SHP77 treated with DMSO at 0.1 percent for 48 hours (cell line): ENCODE results near the gene NID2.

Experiments used
- DNase-seq: peaks from one replicate; lab custom pipeline; 2025; lab: John Stamatoyannopoulos, UW

Gene NID2

DNA sequence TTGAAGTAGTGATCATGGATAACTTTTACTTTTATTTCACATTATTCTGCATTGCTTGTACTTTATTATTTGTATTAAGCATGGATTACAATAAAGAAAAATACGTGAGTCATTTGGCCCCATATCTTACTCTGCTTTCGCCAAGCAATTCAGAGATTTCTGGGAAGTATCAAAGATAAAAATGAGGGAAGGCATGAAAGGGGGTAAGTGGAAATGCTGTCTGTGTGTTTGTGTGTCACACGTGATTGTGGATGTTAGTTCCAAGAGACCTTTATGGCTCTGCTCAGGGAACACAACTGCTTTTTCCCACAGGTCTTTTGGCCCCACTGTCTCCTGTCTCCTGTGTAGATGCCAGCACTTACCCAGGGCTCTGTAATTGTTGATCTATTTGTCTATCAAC is 10.5 kb downstream of the NID2 start:
- no peak for DNase-seq

DNA sequence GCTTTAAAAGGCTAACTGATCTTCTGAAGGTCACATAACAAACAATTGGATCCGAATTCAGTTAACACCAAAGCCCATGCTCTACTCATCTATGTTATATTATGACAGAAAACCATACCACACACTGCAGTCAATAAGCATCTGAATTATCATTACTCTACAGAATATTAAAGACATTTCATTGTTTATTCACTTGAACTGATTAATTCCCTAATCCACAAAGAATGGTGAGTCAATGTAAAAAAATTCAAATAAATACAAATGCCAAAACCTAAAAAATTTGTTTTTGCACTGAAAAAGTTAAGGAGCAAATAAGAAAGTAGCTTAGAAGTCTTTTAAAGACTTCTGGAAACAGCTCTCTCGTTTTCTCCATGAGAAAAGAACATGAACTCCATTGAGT is 13.7 kb downstream of the NID2 start:
- DNase-seq, result no peak

DNA sequence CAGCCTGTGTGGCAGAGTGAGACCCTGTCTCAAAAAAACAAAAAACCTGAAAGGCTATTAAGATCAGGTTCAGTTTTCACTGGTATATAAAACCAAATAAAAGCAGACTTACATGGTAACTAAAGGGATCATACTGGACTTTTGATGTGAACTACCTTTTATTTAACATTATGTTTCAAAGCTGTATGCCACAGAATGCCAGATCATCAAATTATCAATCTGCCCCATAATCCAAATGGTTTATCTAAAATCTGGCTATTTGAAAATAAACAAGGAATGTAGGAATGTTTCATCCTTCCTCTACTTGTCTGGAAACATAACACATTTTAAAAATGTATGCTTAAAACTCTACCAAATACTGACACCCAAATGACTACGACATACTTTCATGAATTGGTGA is 14.2 kb downstream of the NID2 start:
- DNase-seq, result no peak

DNA sequence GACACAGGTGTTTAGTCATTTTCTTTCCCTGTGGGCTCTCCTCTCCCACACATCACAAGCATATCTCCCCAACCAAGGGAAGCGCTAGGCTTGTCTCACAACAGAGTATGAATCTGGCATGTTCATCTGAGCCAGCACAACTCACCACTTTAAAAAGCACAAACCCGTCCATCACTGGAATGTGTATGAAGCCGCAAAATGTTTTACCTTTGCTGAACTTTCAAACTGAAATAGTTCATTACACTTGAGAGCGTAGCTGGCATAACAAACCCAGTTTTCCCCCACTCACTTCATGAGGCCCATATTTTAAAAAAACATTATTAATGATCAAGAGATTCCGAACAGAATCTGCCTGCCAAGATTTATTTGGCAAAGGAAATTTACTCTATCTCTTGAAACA is 15.8 kb downstream of the NID2 start:
- DNase-seq, result no peak

DNA sequence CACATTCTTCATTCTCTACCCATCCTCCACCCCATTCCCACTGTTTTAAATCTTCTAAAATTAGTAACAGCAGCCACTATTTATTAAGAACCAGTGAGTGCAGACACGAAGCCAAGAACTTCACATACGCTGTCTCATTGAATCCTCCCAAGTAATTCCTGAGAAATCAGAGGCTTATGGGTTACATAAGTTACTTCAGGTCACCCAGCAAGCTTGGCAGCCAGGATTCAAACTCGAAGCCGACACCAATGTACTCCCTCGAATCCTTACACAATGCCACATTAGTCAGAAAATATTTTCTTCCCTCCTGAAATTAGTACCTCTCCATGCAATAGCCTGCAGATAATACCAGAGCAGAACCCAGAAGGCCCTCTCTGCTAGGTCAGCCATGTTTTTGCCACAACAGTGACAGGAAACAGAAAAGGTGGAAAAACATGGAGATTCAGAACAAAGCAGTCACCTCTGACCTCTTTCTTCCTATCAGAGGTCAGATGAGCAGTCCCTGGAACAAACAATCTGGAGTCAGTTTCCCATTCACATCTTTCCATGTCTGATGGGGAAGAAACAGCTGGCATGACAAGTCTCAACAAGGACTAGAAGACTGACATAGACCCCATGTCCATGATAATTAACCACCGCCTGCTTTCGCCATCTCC is 16.4 kb downstream of the NID2 start:
- no peak for DNase-seq

DNA sequence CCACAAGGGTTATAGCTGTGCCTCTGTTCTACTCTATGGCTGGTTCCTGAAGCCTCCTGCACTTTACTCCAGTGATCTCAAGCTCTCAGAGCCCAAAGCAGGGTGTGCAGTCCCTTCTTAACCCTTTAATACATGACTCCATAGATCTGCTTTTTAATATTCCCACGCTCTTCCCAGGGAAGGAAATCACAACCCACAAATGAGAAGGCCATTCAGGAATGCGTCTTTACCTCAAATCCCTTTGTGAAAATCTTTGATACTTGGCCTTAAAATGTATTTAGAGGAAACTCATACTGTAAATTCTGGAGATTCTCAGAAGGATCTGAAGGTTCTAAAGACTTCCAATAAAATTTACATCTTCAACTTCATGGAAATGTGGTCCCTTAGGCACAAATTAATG is 17.0 kb downstream of the NID2 start:
- DNase-seq, result no peak

DNA sequence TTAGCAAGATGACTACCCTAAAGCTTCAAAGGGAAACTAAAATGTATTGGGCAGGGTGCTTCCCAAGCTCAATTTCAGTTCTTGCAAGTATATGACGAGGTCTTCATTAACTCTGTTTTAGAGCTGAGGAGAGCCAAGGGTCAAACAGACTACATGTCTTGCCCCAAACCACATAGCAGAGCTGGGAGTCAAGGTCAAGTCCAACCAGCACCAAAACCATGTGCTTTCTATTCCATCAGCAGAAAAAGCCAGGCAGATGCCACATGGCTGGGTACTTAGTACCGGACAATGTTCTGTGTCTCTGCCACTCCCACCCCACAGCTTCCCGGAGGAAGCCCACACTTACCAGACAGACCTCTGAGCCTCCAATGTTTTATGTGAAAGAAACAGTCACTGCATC is 17.6 kb downstream of the NID2 start:
- DNase-seq, result no peak

DNA sequence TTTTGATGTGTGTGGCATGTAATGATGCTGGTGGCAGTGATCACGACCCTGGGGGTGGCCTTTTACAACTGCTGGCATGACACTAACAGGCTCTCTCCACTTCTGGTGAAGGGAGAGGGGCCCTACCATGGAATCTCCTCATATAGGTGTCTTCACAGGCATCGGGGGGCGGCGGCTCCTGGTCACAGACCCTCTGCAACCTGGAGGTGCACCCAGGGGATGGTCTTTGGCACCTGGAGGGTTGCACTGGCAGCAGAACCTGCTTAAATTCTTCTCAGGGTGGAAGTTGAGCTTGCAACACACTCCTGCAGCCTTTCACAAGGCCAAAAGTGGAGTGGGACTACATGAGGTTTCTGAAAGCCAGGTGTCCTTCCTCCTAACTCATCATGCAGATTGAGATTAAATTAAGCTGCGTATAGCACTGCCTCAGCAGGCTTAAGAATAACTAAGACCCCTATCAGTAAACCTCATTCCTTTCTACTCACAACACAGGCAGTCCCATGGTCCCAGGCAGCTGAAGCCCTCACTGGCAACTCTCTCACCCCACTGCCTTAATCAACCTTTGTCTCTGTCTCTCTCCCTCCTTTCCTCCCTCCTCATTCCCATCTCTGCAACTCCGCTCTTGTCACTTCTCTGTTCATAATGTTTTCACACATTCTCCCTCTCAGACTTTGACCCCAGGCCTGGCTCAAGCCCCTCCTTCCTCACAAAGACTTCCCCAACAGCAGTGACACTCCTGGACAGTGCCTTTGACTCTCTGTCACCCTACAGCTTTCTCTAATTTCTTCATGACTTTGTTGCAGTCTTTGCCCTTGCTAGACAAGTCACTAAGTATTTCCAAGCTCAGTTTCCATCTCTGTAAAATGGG is 18.9 kb downstream of the NID2 start:
- DNase-seq, result no peak

DNA sequence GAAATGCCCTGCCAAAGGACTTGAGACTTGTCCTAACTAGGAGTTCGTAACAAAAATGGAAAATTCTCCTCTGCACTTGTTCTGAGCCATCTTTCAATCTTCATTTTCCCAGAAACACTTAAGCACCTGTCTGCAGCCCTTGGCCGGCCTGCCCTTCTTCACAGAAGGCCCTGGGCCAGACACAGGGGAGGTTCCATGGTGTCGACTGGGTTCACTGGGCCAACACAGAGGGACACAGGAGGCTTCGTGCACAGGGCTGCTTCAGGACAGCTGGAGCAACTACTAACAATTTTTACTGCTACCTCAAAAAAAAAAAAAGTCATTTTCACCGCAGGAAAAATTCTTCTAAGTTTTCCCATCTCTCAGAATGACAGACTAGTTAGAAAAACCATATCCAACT is 19.6 kb downstream of the NID2 start:
- DNase-seq, result no peak

DNA sequence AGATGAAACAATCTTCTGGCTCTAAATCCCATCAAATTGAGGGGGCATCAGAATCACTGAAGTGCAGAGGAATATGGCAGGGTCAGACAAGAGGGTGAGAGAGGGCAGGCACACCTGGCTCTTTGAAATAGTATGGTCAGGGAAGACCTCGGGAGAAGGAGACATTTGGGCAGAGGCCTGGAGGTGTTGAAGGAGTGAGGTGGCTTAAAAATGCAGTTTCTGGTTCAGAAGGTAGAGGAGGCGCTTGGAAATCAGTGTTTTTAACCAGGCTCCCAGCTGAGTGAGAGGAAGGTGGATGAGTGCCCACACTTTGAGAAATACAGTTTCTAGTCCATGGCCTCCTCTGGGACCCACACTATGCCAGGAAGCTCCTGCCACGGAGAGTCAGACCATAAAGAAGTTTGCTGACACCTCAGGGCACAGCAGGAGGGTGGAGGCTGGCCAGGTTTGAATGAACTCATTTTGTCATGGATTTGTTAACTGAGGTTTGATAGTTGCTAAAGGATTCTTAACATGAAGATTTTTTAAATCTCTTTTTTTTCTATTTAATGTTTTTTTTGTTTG is 20.1 kb downstream of the NID2 start:
- no peak for DNase-seq

DNA sequence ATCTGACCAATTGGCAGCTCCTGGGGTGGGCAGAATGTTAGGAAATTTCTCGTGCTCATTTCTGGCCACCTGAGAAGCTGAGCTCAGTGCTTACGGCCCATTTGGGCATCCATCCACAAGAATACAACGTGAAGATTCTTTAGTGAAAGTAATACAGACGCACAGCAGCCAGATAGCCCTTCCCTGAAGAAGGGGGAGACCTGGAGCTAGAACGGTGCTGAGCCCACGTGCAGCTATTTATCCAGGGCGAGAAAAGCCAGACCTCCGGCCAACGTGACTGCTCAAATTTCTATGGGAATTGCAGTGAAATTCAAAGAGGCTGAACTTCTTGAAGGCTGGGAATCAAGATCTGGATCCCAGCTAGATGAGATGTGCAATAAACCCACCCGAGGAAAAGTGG is 20.7 kb downstream of the NID2 start:
- DNase-seq, result no peak

DNA sequence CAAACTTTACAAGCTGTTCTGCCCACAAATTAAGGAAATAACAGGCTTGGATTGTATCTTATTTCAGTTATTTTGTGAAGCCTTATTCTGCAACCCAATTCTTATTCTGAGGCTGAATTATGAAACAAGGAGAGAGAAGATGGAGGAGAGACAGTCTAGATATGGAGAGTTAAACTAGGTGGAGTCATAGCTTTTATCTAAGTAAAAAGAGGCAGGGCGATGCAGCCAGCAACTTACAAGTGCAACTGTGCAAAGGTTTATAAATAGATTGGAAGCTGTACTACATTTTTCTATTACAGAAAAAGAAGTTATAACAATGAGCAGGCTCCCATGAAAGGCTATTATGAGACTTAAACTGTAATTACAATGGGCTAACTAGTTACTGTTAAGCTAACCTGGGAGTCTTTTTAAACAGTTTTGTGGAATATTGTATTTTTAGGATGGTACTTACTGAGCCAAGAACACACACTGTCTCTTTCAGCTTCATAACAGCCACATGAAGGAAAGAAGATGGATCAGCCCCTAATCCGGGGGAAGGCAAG is 22.4 kb downstream of the NID2 start:
- DNase-seq, result no peak

DNA sequence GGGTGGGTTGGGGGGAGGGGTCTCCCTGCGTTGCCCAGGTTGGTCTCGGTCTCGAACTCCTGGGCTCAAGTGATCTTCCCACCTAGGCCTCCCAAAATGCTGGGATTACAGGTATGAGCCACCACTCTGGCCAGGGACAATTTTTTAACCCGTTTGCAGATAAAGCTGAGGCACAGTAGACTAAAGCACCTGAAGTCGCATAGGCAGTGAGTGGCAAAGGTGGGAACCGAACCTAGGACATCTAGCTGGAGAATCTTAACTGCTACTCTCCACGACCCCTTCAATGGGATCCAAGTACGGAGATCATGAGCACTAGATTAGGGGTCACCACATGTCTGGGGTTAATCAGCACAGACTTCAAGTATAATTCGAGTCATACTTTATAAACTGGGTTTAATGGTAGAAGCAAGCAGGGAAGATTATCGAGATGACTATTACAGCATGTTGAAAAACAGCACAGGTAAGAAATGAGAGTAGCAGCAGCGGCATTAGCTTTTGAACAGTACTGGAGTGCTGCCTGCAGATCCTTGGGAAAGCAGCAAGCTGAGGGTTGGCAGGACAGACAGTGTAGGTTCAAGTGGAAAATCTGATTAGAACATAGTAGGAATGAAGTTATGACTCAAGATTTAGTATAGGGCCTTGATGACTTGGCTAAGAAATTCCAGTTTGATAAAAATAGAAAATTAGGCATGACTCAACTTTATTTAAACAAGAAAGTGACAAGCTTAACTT is 23.9 kb downstream of the NID2 start:
- DNase-seq, result no peak

DNA sequence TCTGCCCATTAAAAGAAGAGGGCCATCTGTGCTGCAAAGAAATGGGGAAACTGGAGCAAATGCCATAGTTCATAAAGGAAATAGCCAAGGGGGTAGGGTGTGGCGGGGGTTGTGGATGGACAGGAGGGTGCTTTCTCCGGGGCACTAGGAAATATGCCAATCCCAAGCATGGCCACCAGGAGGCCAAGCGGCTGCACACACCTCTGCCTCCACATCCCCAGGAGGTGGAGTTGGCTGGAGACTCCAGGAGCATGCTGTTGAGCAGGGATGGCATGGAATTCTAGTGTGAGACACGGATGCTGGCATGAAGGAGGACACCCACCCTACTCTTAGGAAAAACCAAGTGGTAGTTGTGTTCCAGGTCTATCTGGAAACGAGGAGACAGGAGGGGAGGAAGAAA is 25.2 kb downstream of the NID2 start:
- no peak for DNase-seq

DNA sequence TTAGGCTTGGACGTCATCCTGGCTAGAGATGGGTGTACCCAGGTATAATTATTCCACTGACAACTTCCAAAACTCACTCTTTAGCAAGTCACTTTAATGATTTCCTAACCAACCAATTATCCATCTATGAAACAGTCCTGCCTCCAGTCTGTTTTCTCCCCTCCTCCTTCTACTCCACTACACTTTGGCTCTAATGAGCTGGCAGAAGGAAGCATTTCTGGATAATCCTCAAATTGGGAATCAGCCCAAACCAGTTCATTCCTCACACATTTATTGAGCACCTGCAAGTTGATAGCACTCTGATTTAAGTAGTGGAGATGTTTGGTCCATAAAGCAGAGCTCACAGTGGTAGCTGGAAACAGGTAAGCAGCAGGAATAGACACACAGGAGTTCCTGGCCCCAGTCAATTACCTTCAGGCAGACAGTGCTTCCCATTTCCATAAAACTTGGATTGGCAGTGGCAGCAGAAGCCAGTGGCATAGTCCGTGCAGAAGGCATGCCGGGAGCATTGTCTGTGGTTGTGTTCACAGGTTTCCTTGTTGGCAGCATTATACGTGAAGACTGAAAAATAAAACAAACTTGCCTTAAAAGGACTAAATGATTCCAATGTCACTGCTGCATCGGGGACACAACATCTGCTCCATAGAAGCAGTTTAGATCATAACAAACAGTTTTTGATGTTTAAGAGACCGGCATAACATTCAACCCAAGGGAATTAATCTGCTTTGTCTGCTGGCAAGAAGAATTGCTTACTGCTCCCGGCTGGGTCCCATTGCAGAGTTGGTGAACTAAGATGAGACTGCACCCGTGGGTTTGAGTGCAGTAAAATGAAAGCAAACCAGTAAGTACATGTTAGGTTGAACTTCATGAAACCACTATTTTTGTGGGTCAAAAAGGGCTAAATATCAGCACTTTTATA is 26.2 kb downstream of the NID2 start:
- no peak for DNase-seq

DNA sequence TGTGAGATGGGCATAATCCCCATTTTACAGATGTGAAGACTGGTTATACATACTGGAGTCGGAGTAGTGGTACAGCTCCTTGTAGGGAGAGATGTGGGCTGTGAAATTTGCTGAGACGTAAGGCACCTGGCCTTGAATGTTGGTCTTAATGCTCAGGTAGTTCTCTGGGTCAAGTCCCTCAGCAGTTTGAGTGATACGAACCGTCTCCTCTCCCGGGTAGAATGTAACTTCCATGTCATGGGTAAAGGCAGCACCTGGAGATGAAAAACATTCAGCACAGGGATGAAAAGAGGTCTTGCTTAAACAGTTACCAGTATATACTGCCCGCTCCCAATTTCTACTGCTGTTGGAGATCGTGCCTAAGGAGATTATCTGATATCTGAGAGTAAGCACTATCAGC is 28.3 kb downstream of the NID2 start:
- DNase-seq, result no peak

DNA sequence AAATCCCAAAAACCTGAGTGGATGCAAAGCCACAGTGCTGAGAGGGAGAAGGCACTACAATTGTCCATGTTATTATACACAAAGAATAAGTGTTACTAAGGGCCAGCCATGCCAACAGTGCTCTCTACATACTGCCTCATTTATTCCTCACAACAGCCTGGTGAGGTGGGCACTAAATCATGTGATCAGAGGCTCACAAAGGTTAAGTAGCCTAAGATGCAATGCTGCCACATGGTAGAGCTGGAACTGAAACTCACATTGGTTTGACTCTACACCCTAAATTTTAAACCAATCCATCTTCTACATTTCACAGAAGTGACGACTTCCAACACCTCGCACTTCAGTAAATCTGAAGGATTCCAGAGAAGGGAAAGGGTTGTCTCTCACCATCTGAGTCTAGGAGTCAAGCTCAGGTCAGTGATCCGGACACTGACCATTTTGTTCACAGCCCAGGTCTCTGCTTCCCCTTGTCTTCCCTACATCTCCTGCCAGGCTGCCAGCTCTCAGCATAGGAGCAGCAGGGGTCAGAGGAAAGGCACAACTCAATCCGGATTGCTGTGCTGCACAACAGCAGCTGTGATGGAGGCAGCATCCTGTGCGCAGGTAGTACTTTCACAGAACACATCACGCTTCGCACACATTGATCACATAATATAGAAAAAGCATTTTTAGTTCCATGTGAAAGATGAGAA is 29.6 kb downstream of the NID2 start:
- DNase-seq, result no peak

DNA sequence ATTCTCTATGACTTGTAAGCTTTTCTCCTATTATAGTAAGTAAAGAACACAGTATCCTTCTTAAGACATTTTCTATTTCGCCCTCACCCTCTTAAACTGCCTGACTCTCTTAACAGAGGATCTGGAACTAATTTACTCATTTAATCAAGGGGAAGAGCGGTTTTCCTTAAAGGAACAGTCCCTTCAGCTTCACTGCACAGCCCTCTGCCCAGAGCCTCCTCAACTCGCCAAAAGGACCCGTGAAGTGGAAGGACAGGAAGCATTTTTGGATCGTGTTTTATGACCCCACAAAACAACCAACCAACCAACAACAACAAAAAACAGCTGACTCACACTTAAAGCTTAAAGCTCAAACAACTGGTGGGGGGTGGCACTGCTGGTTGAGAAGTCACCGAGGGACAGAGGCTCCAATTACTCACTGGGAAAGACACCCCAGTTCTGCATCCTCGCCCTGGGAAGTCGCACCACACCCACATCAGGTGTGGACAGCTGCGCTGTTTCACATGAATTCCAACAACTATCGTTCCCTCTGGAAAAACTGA is 35.7 kb downstream of the NID2 start:
- no peak for DNase-seq

DNA sequence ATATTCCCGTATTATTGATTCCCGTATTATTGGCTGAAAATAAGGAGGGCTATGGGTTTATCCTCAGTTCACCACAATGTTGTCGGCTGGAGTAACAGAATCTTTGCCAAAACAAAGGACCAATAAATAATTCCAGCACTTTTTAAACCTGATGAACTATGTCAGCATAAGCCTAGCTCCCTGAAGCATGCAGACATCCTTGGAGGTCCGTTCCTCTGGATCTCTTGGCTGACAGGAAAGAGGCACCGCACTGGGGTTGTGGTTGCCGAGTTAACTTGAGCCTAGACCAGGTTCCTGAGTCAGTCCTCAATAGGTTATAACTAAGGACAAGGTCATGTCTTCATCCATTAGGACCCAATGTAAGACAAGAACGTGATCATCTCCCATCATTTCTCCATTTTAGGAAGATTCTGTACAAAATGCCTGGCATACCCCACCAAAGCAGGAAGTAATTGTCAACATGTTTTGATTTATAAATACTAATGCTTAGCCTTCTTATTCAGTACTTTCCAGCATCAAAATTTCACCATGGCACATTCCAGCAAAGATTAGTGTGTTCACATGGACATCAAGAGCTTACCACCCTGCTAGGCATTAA is 36.6 kb downstream of the NID2 start:
- DNase-seq, result no peak

DNA sequence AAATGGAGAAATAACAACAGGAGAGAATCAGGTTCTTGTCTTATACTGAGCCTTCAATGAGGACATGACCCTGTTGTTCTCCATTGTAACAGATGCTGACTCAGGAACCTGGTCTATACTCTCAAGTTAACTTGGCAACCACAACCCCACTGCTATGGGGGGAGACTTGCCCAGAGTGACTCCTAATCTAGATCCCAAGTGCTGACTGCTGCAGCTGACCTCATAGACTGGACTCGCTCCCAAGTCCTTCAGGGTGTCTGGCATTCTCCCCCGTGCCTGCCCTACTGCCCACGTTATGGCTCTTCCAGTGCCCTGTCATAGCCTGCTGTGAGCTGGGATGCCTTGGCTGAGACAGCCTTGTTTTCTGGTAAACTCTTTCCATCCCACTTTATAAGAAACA is 37.1 kb downstream of the NID2 start:
- no peak for DNase-seq
